ENCODE results near the gene SLC7A14. TPM values are rescaled to one million over a fixed set of nuclear protein-coding genes. Genes with fewer than 3 reads are reported as not detected.

SLC7A14 gene
- total and polyA plus RNA-seq, 2 donors (not counting 1 experiment from before 2014, with no cell fraction given): not detected

DNA sequence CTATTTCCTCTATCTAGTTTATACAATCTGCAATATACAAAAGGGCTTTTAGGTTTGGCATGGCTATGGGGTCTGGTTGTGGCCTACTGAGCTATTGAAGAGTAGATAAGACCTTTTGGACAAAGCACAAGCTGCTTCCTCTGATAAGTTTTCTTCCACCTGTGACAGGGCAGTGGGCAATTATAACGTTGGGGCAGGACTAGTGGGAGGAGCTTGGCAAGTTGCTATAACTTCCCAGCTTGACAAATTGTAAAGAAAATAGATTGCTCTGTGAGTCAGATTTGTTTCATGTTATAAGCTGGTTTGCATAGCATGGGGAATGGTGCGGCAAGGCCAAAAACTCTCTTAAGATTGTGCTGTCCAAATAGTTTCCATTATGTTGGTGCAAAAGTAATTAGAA is 64.9 kb downstream of the SLC7A14 start:
- Mint-ChIP-seq H3K9me3 (ENCODE audit: insufficient read depth) (no peaks in the 10 kb centered on the region), H3K4me1 (no peaks in the 10 kb centered on the region), H3K4me3 (no peak overlapping the region), H3K27ac (no peak overlapping the region), H3K27me3 (peaks cover 31% of the 10 kb centered on the region)
- POLR2A ChIA-PET: no interaction called here
- WGBS (ENCODE audit: insufficient coverage): 0% methylated on average over 1 of the region's 2 CpGs
- H2AFZ ChIP-seq (ENCODE audit: insufficient read depth, low read depth, low read length, poor library complexity, severe bottlenecking): no peak overlapping the region
- peaks cover 0 to 4% (median 0%) of the 10 kb centered on the region in 4 experiments for H3K27me3 ChIP-seq (replicated peaks in 1 of 4; ENCODE audit: control extremely low read depth in 1 of 4, control insufficient read depth in 3 of 4, insufficient read depth in 4 of 4, low read length in 3 of 4)
- intact Hi-C loops (cut with micrococcal nuclease): no loop called here
- CTCF ChIA-PET: no interaction called here
- H3K4me1 ChIP-seq (ENCODE audit: control insufficient read depth in 2 of 2, insufficient read depth in 2 of 2, low read length in 2 of 2): no peaks in the 10 kb centered on the region
- no peaks in the 10 kb centered on the region for H3K36me3 ChIP-seq (replicated peaks in 1 of 2; ENCODE audit: control extremely low read depth in 1 of 2, control insufficient read depth in 1 of 2, extremely low read depth in 1 of 2, insufficient read depth in 2 of 2, low read length in 1 of 2)
- no peaks in the 10 kb centered on the region for H3K9me3 ChIP-seq (ENCODE audit: control extremely low read depth in 1 of 3, control insufficient read depth in 2 of 3, insufficient read depth in 1 of 3, low read length in 2 of 3)
- no peak overlapping the region for H3K27ac ChIP-seq (ENCODE audit: low read length in 2 of 2)
- no peak overlapping the region for H3K4me3 ChIP-seq (ENCODE audit: control extremely low read depth in 1 of 5, extremely low read depth in 1 of 5, insufficient read depth in 1 of 5, low read depth in 2 of 5, low read length in 4 of 5)
- no peak overlapping the region for H3K9ac ChIP-seq (ENCODE audit: low read length)
- DNase-seq (no peak), ATAC-seq (ENCODE audit: low read depth) (no peak)
- no peaks in the 10 kb centered on the region for H4K20me1 ChIP-seq (ENCODE audit: control insufficient read depth, insufficient read depth, low read length, poor library complexity, severe bottlenecking)
- no peak overlapping the region for H3K4me2 ChIP-seq (replicated peaks; ENCODE audit: low read depth, low read length, poor library complexity, severe bottlenecking)
- TF ChIP-seq EZH2 (IDR thresholded peaks at IDR 0.05; ENCODE audit: borderline replicate concordance, insufficient read depth, low read depth, low read length, poor library complexity, severe bottlenecking): no peak
- TF ChIP-seq, protein P1, sequence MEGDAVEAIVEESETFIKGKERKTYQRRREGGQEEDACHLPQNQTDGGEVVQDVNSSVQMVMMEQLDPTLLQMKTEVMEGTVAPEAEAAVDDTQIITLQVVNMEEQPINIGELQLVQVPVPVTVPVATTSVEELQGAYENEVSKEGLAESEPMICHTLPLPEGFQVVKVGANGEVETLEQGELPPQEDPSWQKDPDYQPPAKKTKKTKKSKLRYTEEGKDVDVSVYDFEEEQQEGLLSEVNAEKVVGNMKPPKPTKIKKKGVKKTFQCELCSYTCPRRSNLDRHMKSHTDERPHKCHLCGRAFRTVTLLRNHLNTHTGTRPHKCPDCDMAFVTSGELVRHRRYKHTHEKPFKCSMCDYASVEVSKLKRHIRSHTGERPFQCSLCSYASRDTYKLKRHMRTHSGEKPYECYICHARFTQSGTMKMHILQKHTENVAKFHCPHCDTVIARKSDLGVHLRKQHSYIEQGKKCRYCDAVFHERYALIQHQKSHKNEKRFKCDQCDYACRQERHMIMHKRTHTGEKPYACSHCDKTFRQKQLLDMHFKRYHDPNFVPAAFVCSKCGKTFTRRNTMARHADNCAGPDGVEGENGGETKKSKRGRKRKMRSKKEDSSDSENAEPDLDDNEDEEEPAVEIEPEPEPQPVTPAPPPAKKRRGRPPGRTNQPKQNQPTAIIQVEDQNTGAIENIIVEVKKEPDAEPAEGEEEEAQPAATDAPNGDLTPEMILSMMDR (IDR thresholded peaks at IDR 0.05): no peak
- H3K79me2 ChIP-seq (ENCODE audit: control insufficient read depth, insufficient read depth, low read length): no peaks in the 10 kb centered on the region

DNA sequence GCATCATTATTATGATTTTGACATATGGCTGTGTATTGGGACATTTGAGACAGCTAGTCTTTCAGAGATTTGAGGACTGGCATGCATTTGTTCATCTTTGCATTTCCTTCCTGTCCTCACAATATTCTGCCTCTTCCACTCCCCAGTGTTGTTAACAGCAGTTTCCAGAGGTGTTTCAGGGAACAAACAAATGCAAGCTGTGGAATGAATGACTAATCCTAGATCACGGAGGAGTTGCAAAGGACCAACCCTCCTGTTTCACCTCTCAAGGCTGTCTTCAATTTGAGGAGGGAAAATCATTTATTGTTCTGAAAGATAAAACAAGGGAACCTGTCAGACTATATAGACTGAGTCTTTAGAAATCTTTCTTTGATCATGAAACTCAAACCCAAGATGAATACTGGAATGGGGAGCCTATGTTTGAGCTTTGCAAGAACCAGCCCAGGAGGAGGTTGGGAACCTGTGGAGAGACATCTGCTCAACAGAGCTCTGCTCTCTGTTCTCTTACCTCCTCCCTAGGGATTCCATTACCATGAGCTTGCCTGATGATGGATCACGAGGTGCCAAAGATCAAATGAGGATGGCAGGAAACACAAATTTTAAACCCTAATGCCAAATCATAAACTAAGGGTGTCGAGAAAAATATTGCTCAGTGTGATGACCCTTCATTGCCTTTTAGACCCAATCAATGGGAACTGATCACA is 68.5 kb downstream of the SLC7A14 start:
- ATAC-seq (ENCODE audit: low read depth) (no peak), DNase-seq (no peak)
- H3K79me2 ChIP-seq (ENCODE audit: control insufficient read depth, insufficient read depth, low read length): no peaks in the 10 kb centered on the region
- H3K27me3 Mint-ChIP-seq: peaks cover 38% of the 10 kb centered on the region
- H3K27me3 ChIP-seq (replicated peaks in 1 of 4; ENCODE audit: control extremely low read depth in 1 of 4, control insufficient read depth in 3 of 4, insufficient read depth in 4 of 4, low read length in 3 of 4): peaks cover 0 to 4% (median 2%) of the 10 kb centered on the region in 4 experiments
- no peak overlapping the region for H3K27ac ChIP-seq (ENCODE audit: low read length in 2 of 2)
- H3K4me1 Mint-ChIP-seq: no peaks in the 10 kb centered on the region
- TF ChIP-seq EZH2 (IDR thresholded peaks at IDR 0.05; ENCODE audit: borderline replicate concordance, insufficient read depth, low read depth, low read length, poor library complexity, severe bottlenecking): no peak
- ChIA-PET POLR2A (no interaction called here), CTCF (no interaction called here)
- no peak overlapping the region for H3K4me3 Mint-ChIP-seq
- WGBS (ENCODE audit: insufficient coverage): no CpG with 5 or more reads among the region's 3 CpGs
- intact Hi-C loops (cut with micrococcal nuclease): no loop called here
- H2AFZ ChIP-seq (ENCODE audit: insufficient read depth, low read depth, low read length, poor library complexity, severe bottlenecking): no peak overlapping the region
- H3K9ac ChIP-seq (ENCODE audit: low read length): no peak overlapping the region
- no peaks in the 10 kb centered on the region for H3K9me3 Mint-ChIP-seq (ENCODE audit: insufficient read depth)
- H3K4me3 ChIP-seq (ENCODE audit: control extremely low read depth in 1 of 5, extremely low read depth in 1 of 5, insufficient read depth in 1 of 5, low read depth in 2 of 5, low read length in 4 of 5): no peak overlapping the region
- no peak overlapping the region for H3K4me2 ChIP-seq (replicated peaks; ENCODE audit: low read depth, low read length, poor library complexity, severe bottlenecking)
- H3K4me1 ChIP-seq (ENCODE audit: control insufficient read depth in 2 of 2, insufficient read depth in 2 of 2, low read length in 2 of 2): no peaks in the 10 kb centered on the region
- H3K36me3 ChIP-seq (replicated peaks in 1 of 2; ENCODE audit: control extremely low read depth in 1 of 2, control insufficient read depth in 1 of 2, extremely low read depth in 1 of 2, insufficient read depth in 2 of 2, low read length in 1 of 2): no peaks in the 10 kb centered on the region
- no peaks in the 10 kb centered on the region for H3K9me3 ChIP-seq (ENCODE audit: control extremely low read depth in 1 of 3, control insufficient read depth in 2 of 3, insufficient read depth in 1 of 3, low read length in 2 of 3)
- no peak overlapping the region for H3K27ac Mint-ChIP-seq
- no peaks in the 10 kb centered on the region for H4K20me1 ChIP-seq (ENCODE audit: control insufficient read depth, insufficient read depth, low read length, poor library complexity, severe bottlenecking)
